Right cardiac atrium (tissue), 5 donors: ENCODE measurements around the gene DNAH8. TPM values are rescaled to one million over a fixed set of nuclear protein-coding genes. Genes with fewer than 3 reads are reported as not detected.
"Not testable (repeated sequence)": the region's sequence is repeated elsewhere in the genome, so short reads cannot be mapped to it uniquely, and the experiment has no call there.

Experiments used
- ATAC-seq, 2 donors: fragments of 200-7000 bp; cut with Tn5 transposase; one replicate each; pipeline versions ENCODE4 v1.8.0 to v1.9.1; 2020; ENCODE audit warnings: moderate library complexity in 2 of 2, mild to moderate bottlenecking in 1 of 2
- DNase-seq, 3 donors: peaks; one replicate each; pipeline ENCODE4 v3.0.0-alpha.2; 2020
- H3K27ac ChIP-seq: one replicate; pipeline ENCODE4 v1.5.1; 2013; ENCODE audit warnings: mild to moderate bottlenecking, low read length, control low read depth, moderate library complexity
- H3K27me3 ChIP-seq: one replicate; pipeline ENCODE4 v1.6.1; 2013; ENCODE audit not compliant: control insufficient read depth, insufficient read depth
- H3K4me1 ChIP-seq: one replicate; pipeline ENCODE4 v1.6.1; 2013; ENCODE audit warnings: low read length; ENCODE audit not compliant: control insufficient read depth, insufficient read depth
- H3K4me3 ChIP-seq: one replicate; pipeline ENCODE4 v1.5.1; 2013; ENCODE audit warnings: low read length, control low read depth
- H3K9me3 ChIP-seq: one replicate; pipeline ENCODE4 v1.6.1; 2013; ENCODE audit warnings: low read length; ENCODE audit not compliant: control insufficient read depth
- WGBS: extraction: QIAGEN DNeasy Blood & Tissue Kit; methylation state at CpG from one replicate; pipeline ENCODE4 v1.1.7; 2013; 5-methylcytosine and 5-hydroxymethylcytosine counted together
- intact Hi-C, 4 donors: fragments of 100-400 bp; cut with DNase I; formaldehyde crosslinking; loops; one replicate each; pipeline versions ENCODE4 v1.11.0 to v1.14.0; 2022 to 2023
- polyA plus RNA-seq: library from polyadenylated mRNA; stranded (reverse); fragments of 200-250 nt; gene quantifications from one replicate; pipeline ENCODE4 v1.2.3, GENCODE V29; 2013
- total RNA-seq, 4 donors: library from RNA; stranded (reverse); fragmentation: NEBNext Ultra II Directional; extraction: Animal tissue kit (Norgen Biotek cat#: 25700); gene quantifications; one replicate each; pipeline ENCODE4 v1.2.1, GENCODE V29; 2021
- donor health status: healthy with polysubstance abuse.
- donor health status: DM: no; HTN: yes; CAD: no.
- donor health status: DM: no; HTN: no; CAD: no.
- donor health status: DM: no; HTN: yes; CAD: no; lungs with severe emphysema.
- donor health status: DM: yes; HTN: yes; CAD: no.

Gene DNAH8
- total and polyA plus RNA-seq, 5 donors = not detected

DNA sequence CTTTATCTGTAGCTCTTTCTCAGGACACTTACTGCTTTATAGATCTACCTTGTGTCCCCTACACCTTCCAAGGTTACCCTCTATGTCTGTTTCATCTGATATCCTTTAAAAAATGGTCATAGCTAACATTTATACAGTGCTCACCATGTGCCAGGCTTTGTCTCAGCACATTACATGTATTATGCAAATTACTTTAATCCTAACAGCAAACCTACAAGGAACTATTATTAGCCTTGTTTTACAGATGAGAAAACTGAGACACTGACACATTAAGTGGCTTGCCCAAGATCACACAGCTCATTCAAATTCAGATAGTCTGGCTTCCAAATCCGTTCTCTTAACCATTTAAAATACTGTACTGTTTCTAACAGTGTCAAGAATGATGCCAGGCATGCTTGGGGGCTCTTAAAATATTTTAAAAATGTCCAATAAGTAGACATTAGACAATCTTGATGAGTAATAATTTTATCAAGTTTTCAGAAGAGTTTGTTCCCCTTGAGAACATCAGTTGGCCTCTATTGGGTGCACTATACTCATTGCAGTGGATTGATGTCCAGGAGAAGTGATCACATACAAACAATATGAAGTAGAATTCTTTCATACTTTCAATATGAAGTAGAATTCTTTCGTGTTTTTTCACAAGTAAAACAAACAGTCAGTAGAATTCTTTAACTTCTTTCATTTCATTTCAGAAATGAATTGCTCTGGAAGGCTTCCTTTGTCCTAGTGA is 69.6 kb downstream of the DNAH8 start:
- Histone ChIP-seq H3K4me1 (no peaks in the 10 kb centered on the region), H3K9me3 (no peaks in the 10 kb centered on the region), H3K4me3 (no peak overlapping the region), H3K27ac (no peak overlapping the region), H3K27me3 (peaks cover 3% of the 10 kb centered on the region)
- intact Hi-C loops = no loop called here
- DNase-seq (no peak), ATAC-seq (no peak)
- WGBS = 60% methylated on average over 2 of the region's 2 CpGs

DNA sequence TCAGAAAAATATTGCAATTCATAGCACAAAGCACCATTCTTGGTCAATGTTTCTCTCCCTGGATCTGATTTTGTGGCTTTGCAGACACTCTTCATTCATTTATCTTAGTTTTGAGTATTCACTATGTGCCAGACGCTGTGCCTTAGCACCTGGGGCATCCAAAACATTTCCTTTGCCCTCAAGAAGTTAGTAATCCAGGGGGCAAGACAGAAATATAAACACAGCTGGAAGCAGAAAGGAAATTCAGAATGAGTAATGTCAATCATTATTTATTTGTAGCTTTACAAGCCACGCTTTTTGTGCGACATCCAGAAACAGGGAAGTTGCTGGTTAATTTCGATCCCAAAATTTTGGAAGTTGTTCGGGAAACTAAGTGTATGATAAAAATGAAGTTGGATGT is 71.4 kb downstream of the DNAH8 start:
- H3K27me3 ChIP-seq = peaks cover 3% of the 10 kb centered on the region
- no peaks in the 10 kb centered on the region for H3K9me3 ChIP-seq
- no peaks in the 10 kb centered on the region for H3K4me1 ChIP-seq
- 66% methylated on average over 5 of the region's 5 CpGs for whole genome bisulfite sequencing
- H3K27ac ChIP-seq = no peak overlapping the region
- DNase-seq = no peak
- no peak overlapping the region for H3K4me3 ChIP-seq
- intact Hi-C loops = no loop called here
- ATAC-seq = no peak

DNA sequence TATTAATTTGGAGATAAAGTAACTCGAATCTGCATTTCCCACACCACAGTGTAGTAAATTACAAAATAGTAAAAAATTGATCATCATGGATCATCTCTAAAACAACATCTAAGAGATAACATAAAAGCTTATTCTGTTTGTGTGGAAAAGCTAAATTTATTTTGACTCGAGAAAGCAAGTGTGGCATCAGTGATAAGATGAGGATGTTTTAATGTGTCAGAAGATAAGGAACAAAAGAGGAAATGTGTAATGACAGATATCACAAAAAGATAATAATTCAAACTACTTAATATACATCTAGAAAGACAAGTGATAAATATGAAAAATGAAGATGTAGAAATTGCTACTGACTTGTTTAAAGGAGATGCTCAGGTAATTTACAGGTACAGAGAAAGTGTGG is 74.1 kb downstream of the DNAH8 start:
- H3K27ac ChIP-seq = no peak overlapping the region
- peaks cover 3% of the 10 kb centered on the region for H3K27me3 ChIP-seq
- intact Hi-C loops = no loop called here
- no peak overlapping the region for H3K4me3 ChIP-seq
- no peaks in the 10 kb centered on the region for H3K9me3 ChIP-seq
- ATAC-seq (no peak), DNase-seq (no peak)
- 18% methylated on average over 2 of the region's 2 CpGs for WGBS
- H3K4me1 ChIP-seq = no peaks in the 10 kb centered on the region

DNA sequence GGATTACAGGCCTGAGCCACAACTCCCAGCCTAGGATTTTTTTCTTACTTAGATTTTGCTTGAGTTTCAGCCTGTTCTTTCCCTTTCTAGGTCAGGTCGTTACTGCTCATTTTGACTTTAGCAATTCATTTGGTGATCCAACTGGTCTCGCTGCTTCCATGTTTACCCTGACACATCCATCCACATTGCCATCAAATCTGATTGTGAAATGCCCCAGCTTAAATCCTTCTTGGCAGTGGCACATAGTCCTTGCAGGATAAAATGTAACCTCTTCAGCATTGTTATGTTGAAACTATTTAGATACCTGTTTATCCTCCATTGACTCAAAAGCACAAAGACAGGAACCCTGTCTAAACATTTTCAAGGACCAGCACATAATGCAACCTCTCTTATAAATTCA is 77.2 kb downstream of the DNAH8 start:
- intact Hi-C loops = no loop called here
- H3K4me3 ChIP-seq = no peak overlapping the region

DNA sequence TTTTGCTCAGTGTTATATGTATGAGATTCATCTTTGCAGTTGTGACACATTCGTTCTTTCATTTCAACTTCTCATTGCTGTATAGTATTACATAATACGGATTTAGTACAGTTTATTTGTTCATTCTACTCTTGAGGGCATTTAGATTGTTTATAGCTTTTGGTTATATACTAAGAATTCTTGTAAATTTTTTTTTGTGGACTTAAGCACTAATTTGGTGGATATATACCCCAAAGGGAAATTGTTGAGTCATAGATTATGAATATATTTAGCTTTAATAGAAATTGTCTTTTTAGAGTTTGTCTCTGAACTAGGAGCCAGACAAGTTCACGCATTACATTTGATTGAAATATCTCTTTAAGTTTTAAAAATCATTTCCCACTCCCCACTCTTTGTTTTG is 79.6 kb downstream of the DNAH8 start:
- no peak for DNase-seq
- WGBS = 57% methylated on average over 3 of the region's 3 CpGs
- intact Hi-C loops = no loop called here

More for the DNA sequence above, 77.2 kb downstream of the DNAH8 start:
- ATAC-seq (no peak), DNase-seq (no peak)
- no peaks in the 10 kb centered on the region for H3K27me3 ChIP-seq
- WGBS = 87% methylated on average over 2 of the region's 2 CpGs
- H3K9me3 ChIP-seq = no peaks in the 10 kb centered on the region
- H3K27ac ChIP-seq = no peak overlapping the region
- H3K4me1 ChIP-seq = no peaks in the 10 kb centered on the region

DNA sequence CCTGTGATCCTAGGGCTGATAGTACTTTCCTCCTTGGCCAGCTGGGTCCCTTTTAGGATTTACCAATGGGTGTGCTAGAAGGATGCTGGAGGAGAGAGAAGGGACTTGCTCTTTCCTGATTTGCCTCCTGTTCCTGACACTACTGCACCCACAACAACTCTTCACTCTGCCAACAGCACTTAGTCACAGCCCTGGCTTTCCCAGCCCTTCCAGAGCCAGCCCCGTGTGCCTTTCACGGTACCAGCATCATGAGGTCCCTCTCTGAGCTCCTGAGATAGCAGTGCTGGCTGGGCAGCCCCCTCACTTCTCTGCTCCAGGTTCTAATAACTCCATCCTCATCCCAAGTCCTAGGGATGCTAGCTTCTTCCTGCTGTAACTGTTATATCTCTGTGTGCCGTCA is 80.9 kb downstream of the DNAH8 start:
- 77% methylated on average over 3 of the region's 3 CpGs for WGBS
- no peaks in the 10 kb centered on the region for H3K27me3 ChIP-seq
- ATAC-seq = peak in 1 of 2 donors; percentile 36

More for the DNA sequence above, 79.6 kb downstream of the DNAH8 start:
- H3K27me3 ChIP-seq = no peaks in the 10 kb centered on the region
- no peaks in the 10 kb centered on the region for H3K4me1 ChIP-seq
- H3K9me3 ChIP-seq = no peaks in the 10 kb centered on the region
- no peak for ATAC-seq
- H3K4me3 ChIP-seq = no peak overlapping the region
- no peak overlapping the region for H3K27ac ChIP-seq

DNA sequence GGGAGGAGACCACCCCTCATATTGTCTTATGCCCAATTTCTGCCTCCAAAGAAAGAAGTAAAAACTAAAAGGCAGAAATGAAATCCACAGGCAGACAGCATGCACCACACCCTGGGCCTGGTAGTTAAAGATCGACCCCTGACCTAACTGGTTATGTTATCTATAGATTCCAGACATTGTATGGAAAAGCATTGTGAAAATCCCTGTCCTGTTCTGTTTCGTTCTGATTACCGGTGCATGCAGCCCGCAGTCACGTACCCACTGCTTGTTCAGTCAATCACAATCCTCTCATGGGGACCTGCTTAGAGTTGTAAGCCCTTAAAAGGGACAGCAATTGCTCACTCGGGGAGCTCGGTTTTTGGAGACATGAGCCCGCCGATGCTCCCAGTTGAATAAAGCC is 81.3 kb downstream of the DNAH8 start:
- ATAC-seq = peak in 1 of 2 donors; percentile 29
- H3K9me3 ChIP-seq, H3K27me3 ChIP-seq, H3K4me3 ChIP-seq, DNase-seq, intact Hi-C loops, H3K27ac ChIP-seq, H3K4me1 ChIP-seq: not testable (repeated sequence)
- WGBS = 55% methylated on average over 9 of the region's 9 CpGs

More for the DNA sequence above, 80.9 kb downstream of the DNAH8 start:
- Histone ChIP-seq H3K9me3 (no peaks in the 10 kb centered on the region), H3K4me3 (no peak overlapping the region), H3K4me1 (no peaks in the 10 kb centered on the region), H3K27ac (no peak overlapping the region)
- intact Hi-C loops = no loop called here
- DNase-seq = no peak

DNA sequence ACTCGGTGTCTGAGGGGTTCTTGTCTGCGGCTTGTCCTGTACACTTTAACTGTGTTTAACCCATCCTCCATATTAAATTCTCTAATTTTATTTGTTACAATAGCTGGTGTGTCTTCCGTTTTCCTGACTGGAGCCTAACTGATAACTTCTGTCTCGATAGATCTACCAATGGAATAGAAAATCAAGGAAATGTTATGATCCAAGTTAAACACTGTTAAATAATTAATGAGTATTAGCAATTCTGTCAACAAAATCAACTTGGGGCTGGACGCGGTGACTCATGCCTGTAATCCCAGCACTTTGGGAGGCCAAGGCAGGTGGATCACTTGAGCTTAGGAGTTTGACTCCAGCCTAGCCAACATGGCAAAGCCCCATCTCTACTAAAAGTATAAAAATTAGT is 81.7 kb downstream of the DNAH8 start:
- Histone ChIP-seq H3K9me3 (no peaks in the 10 kb centered on the region), H3K4me3 (no peak overlapping the region), H3K4me1 (no peaks in the 10 kb centered on the region), H3K27ac (no peak overlapping the region), H3K27me3 (no peaks in the 10 kb centered on the region)
- 71% methylated on average over 6 of the region's 6 CpGs for WGBS
- DNase-seq (no peak), ATAC-seq (peak in 1 of 2 donors; percentile 44)
- intact Hi-C loops = no loop called here

DNA sequence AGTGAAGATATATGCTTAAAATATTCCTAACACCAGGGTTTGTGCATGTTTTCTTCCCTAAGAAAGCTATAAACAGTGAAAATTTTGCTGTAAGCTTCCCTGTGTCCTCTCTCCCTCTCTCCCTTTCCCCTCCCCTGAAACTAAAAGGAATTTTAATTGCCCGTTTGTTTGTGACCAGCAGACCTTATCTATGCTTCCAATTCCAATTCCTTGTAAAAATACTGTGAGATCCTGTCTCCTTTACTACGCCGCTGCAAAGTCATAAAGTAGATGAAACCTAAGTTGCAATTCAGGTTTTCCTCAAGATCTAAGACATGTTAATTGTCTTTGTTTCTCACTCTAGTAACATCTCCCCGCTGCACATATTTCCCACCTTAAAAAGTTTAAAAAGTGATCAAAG is 82.3 kb downstream of the DNAH8 start:
- no peak for ATAC-seq
- H3K4me1 ChIP-seq = no peaks in the 10 kb centered on the region
- H3K27me3 ChIP-seq = no peaks in the 10 kb centered on the region
- H3K9me3 ChIP-seq = no peaks in the 10 kb centered on the region
- DNase-seq = no peak
- intact Hi-C loops = no loop called here
- no peak overlapping the region for H3K27ac ChIP-seq
- no peak overlapping the region for H3K4me3 ChIP-seq
- WGBS = 39% methylated on average over 4 of the region's 4 CpGs

DNA sequence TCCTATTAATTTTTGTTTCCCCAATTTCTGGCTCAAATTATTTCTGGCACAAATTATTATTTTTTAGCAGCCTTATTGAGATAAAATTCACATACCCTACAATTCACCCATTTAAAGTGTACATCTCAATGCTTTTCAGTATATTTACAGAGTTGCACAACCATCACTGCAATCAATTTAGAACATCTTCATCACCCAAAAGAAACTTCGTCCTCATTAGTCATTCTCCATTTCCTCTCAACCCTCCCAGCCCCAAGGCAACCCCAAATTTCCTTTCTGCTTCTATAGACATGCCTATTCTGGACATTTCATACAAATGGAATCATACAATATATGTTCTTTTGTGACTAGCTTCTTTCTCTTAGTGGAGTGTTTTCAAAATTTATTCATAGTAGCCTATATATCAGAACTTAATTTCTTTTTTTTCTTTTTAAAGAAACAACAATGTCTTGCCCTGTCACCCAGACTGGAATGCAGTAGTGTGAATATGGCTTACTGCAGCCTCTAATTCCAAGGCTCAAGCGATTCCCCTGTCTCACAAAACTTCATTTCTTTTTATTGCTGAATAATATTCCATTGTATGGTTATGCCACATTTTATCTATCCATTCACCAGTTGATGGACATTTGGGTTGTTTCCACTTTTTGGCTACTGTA is 84.5 kb downstream of the DNAH8 start:
- WGBS = 59% methylated on average over 2 of the region's 2 CpGs
- DNase-seq (no peak), ATAC-seq (no peak)
- no peak overlapping the region for H3K4me3 ChIP-seq
- H3K9me3 ChIP-seq = no peaks in the 10 kb centered on the region
- peaks cover 2% of the 10 kb centered on the region for H3K27me3 ChIP-seq
- H3K4me1 ChIP-seq = no peaks in the 10 kb centered on the region
- no peak overlapping the region for H3K27ac ChIP-seq
- intact Hi-C loops = no loop called here

DNA sequence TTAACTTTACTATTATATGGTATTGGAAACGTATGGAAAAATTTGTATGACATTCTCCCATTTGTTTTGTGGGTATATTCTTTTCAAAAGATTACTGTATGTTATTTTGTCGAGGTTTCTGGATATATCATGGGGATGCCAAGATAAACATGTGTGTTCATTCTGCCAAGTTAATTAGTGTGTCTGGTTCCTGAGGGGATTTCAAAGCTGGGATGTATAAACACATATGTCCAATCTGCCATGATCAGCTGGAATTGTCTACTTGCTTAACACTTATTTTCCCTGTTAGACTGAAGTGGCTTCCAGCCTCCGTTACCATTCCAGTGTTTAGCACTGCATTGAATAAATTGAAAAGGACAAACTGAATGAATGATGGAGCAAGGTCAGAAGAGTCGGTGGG is 86.2 kb downstream of the DNAH8 start:
- no peak for ATAC-seq
- Histone ChIP-seq H3K4me1 (no peaks in the 10 kb centered on the region), H3K4me3 (no peak overlapping the region), H3K27me3 (peaks cover 2% of the 10 kb centered on the region), H3K9me3 (no peaks in the 10 kb centered on the region), H3K27ac (no peak overlapping the region)
- intact Hi-C loops = no loop called here
- 50% methylated on average over 4 of the region's 4 CpGs for WGBS
- DNase-seq = no peak
